Limb (tissue), 2 donors: ENCODE measurements around the gene PRC1.
"Not testable (repeated sequence)": the region's sequence is repeated elsewhere in the genome, so short reads cannot be mapped to it uniquely, and the experiment has no call there.

Experiments used
- DNase-seq, 2 donors: peaks; one replicate each; pipeline ENCODE4 v3.0.0-alpha.2; 2016; ENCODE audit errors: extremely low spot score in 2 of 2

The PRC1 gene

DNA sequence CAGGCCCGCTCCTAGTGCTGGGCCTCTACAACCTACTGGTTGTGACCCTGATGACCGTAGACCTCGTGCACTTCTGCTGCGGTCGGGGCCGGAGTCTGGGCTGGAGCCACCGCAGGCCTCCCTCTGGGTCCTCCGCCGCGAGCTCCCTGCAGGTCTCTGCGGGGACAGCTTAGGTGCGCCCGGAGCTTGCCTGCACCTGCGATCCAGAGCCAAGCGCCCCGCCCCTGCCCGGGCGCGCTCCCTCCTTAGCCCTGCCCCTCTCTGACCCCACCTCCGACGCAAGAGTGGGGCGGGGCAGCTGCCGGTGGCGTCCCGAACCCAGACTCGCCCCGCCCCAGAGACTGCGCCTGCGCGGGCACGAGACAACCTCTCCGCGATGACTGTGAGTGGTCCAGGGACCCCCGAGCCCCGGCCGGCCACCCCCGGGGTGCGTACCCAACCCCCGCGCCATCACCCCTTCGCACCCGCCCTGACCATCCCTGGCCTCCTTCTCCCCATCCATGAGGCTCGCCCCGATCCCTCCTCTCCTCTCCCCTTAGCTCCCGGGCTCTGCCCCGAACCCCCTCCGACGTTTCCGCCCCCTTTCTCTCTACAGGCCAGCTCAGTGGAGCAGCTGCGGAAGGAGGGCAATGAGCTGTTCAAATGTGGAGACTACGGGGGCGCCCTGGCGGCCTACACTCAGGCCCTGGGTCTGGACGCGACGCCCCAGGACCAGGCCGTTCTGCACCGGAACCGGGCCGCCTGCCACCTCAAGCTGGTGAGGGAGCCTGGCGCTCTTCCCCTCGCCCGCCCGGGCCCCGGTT is 59.2 kb downstream of the PRC1 start, which contains the start of gene UNC45A:
TSS of gene UNC45A (plus strand) at position 337 of the 803 bp plus-strand sequence. CDS start at position 377, 40 bp downstream.
- peak; percentile 86 to 94 for DNase-seq

DNA sequence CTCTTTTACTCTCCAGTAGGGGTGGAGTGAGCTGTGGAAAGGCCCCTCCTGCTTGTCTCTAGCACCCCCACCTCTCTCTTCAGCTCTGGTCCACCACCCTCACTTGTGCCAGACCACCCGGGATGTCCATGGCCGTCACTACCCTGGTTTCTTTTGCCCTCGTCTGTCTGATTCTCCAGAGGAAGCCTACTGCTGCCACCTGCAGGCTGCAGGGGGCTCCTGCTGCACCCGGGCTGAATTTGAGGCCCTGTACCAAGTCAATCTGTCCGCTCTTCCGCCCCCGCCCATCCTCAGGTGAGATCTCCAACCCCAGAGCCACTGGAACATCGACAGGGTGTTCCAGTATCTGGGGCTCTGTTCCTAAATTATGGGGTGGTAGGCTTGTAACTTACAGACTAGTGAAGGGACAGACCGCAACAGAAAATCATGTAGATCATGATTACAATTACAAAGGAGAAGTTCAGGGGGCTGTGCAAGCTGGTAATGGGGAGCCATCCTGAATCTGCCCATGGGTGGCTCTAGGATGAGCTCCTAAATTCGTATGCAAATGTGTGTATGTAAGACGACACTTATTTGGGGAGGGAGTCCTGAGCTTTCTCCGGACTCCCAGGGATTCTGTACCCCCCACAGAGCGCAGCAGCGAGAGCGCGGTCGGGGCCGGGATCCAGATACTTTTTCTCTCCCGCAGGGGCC is 59.9 kb downstream of the PRC1 start:
- DNase-seq: peak; percentile 80 to 87

DNA sequence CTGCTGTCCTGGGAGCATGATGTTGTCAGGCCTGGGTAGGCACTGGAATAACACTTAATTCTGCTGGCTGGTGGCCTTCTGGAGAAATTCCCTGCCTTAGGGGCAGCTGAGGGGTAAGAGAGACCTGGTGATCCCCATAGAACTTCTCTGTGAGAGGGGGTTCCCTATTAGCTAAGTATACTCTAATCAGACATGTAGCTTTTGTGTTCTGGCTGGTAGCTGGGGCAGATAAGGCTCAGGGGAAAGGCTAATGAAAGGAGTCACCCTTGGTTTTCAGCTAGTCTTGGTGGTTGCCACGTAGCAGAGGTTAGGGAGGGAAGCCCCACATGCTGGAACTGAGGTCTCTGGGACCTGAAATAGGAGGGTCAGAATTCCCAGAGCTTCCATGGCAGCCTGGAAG is 61.0 kb downstream of the PRC1 start:
- no peak for DNase-seq

DNA sequence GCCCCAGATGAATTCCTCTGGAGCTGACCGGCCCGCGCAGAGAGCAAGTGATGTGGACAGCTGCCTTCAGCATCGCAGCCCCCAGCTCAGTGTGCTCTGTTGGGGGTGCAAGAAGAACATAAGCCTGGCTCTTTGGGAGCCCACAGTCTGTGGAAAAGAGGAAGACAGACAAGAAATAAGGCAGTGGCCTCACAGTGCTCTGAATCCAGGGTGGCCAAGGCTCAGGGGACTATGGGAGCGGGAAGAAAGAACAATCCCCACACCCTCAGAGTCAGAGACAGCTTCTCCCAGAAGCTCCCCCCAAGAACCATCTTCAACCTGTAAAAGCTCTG is 61.7 kb downstream of the PRC1 start:
- no peak for DNase-seq

DNA sequence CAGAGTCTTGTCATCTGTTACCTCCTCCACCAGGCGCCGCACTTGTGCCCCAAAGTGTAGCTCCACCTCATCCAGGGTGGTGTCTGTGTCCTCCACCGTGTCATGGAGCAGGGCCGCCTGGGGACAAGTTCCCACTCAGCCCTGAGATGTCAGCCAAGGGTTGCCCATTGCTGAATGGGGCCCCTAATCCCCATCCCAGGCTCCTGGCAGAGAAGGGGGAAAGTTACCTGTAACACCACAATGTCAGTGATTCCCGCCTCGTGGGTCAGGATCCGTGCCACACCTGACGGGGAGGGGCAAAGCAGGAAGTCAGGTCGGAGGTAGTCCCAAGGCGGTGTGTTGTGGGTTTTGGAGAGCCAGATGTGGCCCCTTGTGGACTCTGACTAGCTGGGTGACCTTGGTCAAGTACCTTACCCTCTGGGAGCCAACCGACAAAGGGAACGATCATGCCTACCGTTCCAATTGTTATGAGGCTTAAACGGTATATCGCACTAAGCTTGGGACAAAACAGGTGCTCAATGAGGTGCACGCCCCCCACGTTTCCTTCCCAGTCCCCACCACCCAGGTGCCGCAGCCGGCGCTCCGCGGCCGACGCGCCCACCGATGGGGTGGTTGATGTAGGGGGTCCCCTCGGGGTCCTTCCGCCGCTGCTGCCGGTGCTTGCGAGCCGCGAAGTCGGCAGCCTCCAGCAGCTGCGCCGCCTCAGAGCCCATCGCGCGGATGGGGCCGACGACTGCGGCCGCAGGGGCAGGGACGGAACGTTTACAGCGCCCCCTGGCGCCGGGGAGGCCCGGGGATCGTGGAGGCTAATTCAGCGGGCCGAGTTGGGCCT is 62.3 kb downstream of the PRC1 start, which contains the start of gene HDDC3:
TSS of gene HDDC3 (minus strand) at position 722 of the 832 bp plus-strand sequence. CDS start at position 713, 9 bp downstream.
- DNase-seq: peak; percentile 88 to 93

DNA sequence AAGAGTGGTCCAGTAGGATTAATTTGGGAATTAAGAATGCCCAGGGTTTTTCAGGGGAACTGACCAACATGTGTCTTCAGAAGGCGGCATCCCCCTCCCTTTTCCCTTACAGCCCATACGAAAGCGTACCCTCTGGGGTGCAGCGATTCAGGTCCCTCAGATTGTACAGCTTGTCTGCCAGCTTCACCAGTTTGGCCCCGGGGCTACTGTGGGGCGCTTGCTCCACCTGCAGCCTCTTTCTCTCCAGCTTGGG is 62.8 kb downstream of the PRC1 start:
- DNase-seq: no peak

DNA sequence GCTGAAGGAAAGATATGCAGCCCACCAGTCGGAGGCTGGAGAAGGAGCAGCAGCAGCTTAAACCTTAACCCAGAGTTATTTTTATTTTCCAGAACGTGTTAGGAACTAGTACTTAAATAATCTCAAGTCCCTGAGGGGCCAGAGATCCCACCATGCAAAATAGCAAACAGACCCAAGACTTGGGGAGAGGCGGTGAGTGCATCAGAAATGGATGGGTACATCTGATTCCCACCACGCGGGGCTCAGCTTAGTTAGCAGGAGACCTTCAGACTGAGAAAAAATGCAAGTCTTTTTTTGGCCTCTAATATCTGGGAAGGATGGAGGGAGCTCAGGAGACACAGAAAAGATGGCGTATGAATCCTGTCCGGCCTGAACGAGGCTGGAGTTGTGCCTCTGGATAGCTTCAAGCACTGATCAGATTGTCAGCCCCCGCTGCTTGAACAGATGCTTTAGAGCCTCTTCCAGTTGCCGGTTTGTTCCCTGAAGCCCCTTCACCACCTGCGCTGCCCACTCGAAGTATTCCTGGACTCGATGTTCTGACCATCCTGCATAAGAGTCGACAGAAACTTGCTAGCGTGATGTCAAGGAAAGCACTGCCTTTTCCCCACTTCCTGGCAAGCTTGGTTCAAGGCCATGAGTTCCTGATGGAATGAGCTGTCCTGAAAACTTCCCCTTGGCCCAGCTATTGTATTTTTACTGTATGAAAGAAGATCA is 63.3 kb downstream of the PRC1 start:
- DNase-seq: no peak

DNA sequence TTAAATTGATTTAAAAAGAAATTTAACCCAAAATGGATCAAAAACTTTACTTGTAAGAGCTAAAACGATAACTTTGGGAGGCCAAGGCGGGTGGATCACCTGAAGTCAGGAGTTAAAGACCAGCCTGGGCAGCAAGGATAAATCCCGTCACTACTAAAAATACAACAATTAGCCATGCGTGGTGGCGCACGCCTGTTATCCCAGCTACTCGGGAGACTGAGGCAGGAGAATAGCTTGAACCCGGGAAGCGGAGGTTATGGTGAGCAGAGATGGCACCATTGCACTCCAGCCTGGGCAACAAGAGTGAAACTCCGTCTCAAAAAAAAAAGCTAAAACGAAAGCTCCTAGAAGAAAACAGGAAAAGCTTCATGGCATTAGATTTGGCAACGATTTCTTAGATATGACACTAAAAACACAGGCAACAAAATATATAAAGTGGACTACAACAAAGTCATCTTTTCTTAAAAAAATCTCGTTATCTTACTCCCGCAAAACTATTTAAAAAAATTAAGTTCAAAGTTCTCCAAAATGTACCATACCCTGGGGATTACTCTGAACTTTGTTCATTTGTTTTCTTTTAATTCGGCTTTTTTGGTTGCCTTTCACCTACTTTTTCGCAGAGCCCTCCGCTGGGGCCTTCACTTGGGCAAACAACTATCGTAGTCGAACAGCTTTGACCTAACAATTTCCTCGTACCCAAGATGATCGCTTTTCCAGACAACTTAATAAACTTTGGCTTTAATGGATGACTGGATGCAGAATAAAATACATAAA is 64.9 kb downstream of the PRC1 start:
- DNase-seq: no peak

DNA sequence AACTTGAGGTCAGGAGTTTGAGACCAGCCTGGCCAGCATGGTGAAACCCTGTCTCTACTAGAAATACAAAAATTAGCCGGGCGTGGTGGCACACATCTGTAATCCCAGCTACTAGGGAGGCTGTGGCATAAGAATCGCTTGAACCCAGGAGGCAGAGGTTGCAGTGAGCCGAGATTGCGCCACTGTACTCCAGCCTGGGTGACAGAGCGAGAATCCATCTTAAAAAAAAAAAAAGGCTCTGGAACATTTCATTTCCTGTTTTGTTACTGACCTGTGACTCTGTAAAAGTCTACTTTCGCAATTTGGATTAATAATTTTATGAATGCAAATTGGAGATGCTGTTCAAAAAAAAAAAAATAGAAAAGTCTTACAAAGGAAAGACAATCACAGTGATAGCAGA is 66.2 kb downstream of the PRC1 start:
- not testable (repeated sequence) for DNase-seq

DNA sequence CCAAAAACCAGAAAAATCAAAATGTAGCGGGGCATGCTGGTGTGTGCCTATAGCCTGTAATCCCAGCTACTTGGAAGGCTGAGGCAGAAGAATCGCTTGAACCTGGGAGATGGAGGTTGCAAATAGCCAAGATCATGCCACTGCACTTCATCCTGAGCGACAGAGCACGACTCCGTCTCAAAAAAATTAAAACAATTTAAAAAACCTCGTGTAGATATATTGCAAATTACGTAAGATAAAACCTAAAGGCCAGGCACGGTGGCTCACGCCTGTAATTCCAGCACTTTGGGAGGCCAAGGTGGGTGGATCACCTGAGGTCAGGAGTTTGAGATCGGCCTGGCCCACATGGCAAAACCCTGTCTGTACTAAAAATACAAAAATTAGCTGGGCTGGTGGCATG is 67.6 kb downstream of the PRC1 start:
- not testable (repeated sequence) for DNase-seq

DNA sequence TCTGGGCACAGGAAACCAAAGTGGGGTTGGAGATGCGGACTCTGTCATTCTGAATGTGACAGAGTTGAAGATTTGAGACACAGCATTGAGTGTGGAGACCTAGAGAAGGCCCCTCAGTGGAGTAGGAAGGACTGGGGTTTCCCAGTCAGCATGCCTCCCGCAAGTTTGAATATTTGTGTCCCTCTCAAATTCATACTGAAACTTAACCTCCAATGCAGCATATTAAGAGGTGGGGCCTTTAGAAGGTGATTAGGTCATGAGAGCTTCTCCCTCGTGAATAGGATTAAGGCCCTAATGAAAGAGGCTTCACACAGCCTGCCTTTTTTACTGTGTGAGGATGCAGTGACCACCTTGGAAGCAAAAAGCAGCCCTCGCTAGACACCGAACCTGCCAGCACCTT is 70.0 kb downstream of the PRC1 start:
- DNase-seq: no peak

DNA sequence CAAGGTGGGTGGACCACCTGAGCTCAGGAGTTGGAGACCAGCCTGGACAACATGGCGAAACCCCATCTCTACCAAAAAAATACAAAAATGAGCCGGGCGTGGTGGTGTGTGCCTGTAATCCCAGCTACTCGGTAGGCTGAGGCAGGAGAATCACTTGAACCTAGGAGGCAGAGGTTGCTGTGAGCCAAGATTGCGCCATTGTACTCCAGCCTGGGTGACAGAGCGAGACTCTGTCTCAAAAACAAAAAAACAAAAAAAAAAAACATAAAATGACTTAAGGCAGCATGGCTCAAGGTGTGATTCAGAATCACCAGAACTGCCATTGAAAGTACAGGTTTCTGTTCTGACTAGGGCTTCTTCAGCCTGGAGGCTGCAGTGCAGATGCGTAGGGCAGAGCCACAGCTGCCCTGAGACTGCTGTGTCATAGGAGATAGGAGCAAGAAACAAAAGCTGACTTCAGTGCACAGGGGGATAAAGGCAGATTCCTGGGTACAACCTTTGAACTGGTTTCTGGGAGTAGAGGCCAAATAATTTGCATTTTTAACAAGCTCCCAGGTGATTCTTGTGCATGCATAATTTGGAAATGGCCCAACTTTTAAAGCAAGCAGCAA is 71.5 kb downstream of the PRC1 start:
- DNase-seq: not testable (repeated sequence)

DNA sequence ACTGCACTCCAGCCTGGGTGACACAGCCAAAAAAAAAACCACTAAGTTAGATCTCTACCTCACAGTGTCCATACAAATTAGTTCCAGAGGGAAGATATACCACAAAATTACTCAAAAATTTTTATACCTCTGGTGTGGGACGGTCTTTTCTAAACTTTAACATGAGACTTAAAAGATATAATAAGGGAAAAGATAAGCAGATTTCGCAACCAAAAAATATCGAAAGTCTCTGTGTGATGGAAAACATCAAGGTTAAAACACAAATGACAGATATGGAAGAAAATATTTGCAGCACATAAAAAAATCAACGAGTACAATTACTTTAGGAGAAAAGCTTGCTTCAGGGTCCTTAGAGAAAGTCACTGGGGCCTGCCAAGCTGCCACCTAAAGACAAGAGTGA is 72.4 kb downstream of the PRC1 start:
- no peak for DNase-seq

DNA sequence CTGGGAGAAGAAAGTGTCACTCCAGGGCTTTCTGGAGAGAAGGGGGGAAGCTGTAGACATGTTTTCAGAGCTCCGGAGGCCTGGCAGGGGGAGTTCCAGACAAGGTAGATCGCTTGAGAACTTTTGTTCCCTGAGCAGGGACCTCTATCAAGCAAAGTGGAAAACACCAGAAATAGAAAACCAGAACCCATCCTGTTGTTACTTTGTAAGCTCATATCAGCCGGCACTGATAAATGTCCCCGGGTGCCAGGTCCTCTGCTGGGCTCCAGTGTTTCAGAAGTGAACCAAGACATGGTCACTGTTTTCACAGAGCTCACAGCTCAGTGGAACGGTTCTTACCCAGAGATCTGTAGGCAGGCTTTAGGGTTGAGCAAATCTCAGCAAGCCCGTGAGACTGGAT is 75.5 kb downstream of the PRC1 start:
- DNase-seq: no peak

DNA sequence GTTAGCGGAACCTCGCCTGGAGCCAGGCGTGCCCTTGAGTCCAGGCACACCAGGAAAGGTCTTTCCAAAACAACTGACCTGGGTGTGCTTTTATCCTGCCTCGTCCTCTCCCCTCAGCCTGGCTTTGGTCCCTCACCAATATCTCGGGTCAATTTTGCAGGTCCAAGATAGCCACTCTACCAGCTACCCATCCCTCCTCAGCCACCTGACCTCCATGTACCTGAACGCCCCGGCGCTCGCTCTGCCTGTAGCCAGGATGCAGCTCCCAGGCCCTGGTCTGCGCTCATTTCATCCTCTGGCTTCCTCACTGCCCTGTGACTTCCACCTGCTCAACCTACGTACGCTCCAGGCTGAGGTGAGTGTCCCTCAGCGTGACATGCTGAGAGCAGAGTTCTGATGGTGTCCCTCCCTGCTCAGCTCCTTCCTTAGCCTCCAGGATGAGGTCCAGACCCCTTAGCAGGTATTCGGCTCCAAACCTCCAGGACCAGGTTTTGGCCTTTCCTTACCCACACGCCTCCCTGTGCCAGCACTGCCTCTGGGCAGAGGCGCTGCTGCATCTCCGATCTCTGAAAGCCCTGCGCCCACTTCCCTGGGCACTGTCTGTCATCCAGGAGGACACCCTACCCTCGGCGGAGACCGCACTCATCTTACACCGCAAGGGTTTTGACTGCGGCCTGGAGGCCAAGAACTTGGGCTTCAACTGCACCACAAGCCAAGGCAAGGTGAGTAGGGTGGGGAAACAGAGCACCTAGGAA is 76.1 kb downstream of the PRC1 start:
- no peak for DNase-seq

DNA sequence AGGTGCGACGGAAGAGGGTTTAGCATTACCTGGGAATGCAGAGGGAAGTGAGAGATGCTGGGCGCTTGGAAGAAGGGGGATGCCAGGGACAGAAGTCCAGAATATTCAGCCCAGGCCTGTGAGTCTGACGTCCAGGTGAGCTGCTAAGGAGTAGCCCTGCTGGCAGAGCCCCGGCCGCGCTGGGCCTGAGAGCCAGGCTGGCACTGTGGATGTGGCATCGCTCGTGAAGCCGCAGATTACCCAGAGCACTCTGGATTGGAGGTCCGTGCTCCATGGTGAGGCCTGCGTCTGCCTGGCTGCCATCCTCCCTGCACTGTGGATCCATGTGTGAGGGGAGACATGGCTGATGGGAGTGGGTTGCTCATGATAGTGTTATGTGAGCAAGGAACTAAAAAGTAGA is 76.8 kb downstream of the PRC1 start:
- no peak for DNase-seq

DNA sequence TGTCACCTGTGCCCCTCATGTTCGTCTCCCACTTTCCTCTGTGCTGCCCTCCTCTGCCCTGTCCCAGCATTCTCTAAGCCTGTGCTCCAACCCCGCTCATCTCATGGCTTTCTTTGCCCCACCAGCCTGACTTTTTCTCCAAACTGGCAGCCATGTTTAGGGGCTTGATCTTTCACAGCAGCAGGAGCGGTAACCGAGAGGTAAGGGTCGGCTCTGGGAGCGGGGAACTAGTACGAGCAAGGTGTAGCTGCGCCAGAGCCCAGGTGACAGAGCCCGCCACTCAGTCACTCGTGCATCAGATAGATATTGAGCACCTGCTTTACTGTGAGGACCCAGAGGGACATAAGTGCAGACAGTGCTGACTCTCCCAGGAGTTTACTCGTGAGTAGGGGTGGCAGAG is 77.9 kb downstream of the PRC1 start:
- DNase-seq: no peak
